Mesenchymal stem cell (in vitro differentiated cells and primary cell): ENCODE results near the gene TMEM178B.

Experiments used
- DNase-seq: peaks from one replicate; pipeline ENCODE4 v3.0.0-alpha.2; 2013
- H2AFZ ChIP-seq: one replicate; pipeline ENCODE4 v1.6.1; 2013; ENCODE audit warnings: low read depth, mild to moderate bottlenecking, control low read depth, inconsistent platforms, low read length, moderate library complexity
- H2AK5ac ChIP-seq: 2 replicates; pipeline ENCODE4 v1.6.1; 2013; ENCODE audit warnings: low read length, moderate library complexity, mild to moderate bottlenecking, inconsistent platforms; ENCODE audit not compliant: severe bottlenecking
- H2BK120ac ChIP-seq: one replicate; pipeline ENCODE4 v1.6.1; 2013; ENCODE audit warnings: low read depth, mild to moderate bottlenecking, inconsistent platforms, low read length, moderate library complexity
- H2BK12ac ChIP-seq, 2 experiments: one replicate each; pipeline ENCODE4 v1.6.1; 2013; ENCODE audit warnings: inconsistent platforms in 2 of 2, low read length in 2 of 2, mild to moderate bottlenecking in 2 of 2, moderate library complexity in 2 of 2, control low read depth in 1 of 2
- H2BK15ac ChIP-seq: one replicate; pipeline ENCODE4 v1.6.1; 2013; ENCODE audit warnings: mild to moderate bottlenecking, low read depth, inconsistent platforms; ENCODE audit not compliant: poor library complexity, severe bottlenecking
- H2BK5ac ChIP-seq: 2 replicates; pipeline ENCODE4 v1.6.1; 2013; ENCODE audit warnings: low read depth, mild to moderate bottlenecking, low read length, control low read depth, inconsistent platforms; ENCODE audit not compliant: poor library complexity, severe bottlenecking
- H3K14ac ChIP-seq, 2 experiments: one replicate each; pipeline ENCODE4 v1.6.1; 2013; ENCODE audit warnings: inconsistent platforms in 2 of 2, low read length in 2 of 2, control low read depth in 1 of 2, mild to moderate bottlenecking in 1 of 2, moderate library complexity in 1 of 2
- H3K18ac ChIP-seq, 2 experiments: one replicate each; pipeline ENCODE4 v1.6.1; 2013; ENCODE audit warnings: inconsistent platforms in 2 of 2, low read length in 2 of 2, control low read depth in 1 of 2, low read depth in 1 of 2, mild to moderate bottlenecking in 1 of 2
- H3K23ac ChIP-seq, 2 experiments: one replicate each; pipeline ENCODE4 v1.6.1; 2013; ENCODE audit warnings: inconsistent platforms in 2 of 2, low read length in 2 of 2, mild to moderate bottlenecking in 2 of 2, moderate library complexity in 2 of 2, control low read depth in 1 of 2
- H3K27ac ChIP-seq: 2 replicates; pipeline ENCODE4 v1.5.1; 2013; ENCODE audit warnings: mild to moderate bottlenecking, moderate library complexity, low read length, control low read depth, inconsistent platforms; ENCODE audit not compliant: poor library complexity, severe bottlenecking
- H3K27me3 ChIP-seq, 2 experiments: 2 replicates each; pipeline versions ENCODE4 v1.6.1 to v1.7.0; 2013; ENCODE audit warnings: low read length in 2 of 2, mild to moderate bottlenecking in 2 of 2, moderate library complexity in 2 of 2, control low read depth in 1 of 2, inconsistent platforms in 1 of 2; ENCODE audit not compliant: control insufficient read depth in 1 of 2, insufficient read depth in 1 of 2
- H3K36me3 ChIP-seq, 2 experiments: 2 replicates each; pipeline versions ENCODE4 v1.6.1 to v1.7.0; 2013; ENCODE audit warnings: low read length in 2 of 2, control low read depth in 1 of 2, inconsistent platforms in 1 of 2, low read depth in 1 of 2, mild to moderate bottlenecking in 1 of 2; ENCODE audit not compliant: insufficient read depth in 2 of 2, control insufficient read depth in 1 of 2
- H3K4ac ChIP-seq, 2 experiments: one replicate each; pipeline ENCODE4 v1.6.1; 2013; ENCODE audit warnings: inconsistent platforms in 2 of 2, low read length in 2 of 2, mild to moderate bottlenecking in 2 of 2, moderate library complexity in 2 of 2, control low read depth in 1 of 2, low read depth in 1 of 2
- H3K4me1 ChIP-seq: 2 replicates; pipeline ENCODE4 v1.6.1; 2013; ENCODE audit warnings: low read depth, low read length, control low read depth; ENCODE audit not compliant: control insufficient read depth, insufficient read depth
- H3K4me2 ChIP-seq: 2 replicates; pipeline ENCODE4 v1.6.1; 2013; ENCODE audit warnings: low read length, mild to moderate bottlenecking, inconsistent platforms; ENCODE audit not compliant: poor library complexity, severe bottlenecking
- H3K4me3 ChIP-seq, 2 experiments: 2 replicates each; pipeline versions ENCODE4 v1.5.1 to v1.7.0; 2013; ENCODE audit warnings: low read length in 2 of 2, mild to moderate bottlenecking in 2 of 2, control low read depth in 1 of 2, low read depth in 1 of 2; ENCODE audit not compliant: insufficient read depth in 1 of 2
- H3K79me1 ChIP-seq: replicated peaks from 2 replicates; pipeline ENCODE4 v1.6.1; 2013; ENCODE audit warnings: mild to moderate bottlenecking, control low read depth, low read length, inconsistent platforms; ENCODE audit not compliant: poor library complexity, severe bottlenecking
- H3K9ac ChIP-seq: 2 replicates; pipeline ENCODE4 v1.7.0; 2013; ENCODE audit warnings: mild to moderate bottlenecking, low read length, moderate library complexity
- H3K9me3 ChIP-seq: 2 replicates; pipeline ENCODE4 v1.7.0; 2013; ENCODE audit warnings: mild to moderate bottlenecking, low read length; ENCODE audit not compliant: control insufficient read depth
- H4K8ac ChIP-seq: one replicate; pipeline ENCODE4 v1.6.1; 2013; ENCODE audit warnings: inconsistent platforms, mild to moderate bottlenecking, low read length, moderate library complexity
- H4K91ac ChIP-seq: one replicate; pipeline ENCODE4 v1.6.1; 2013; ENCODE audit warnings: mild to moderate bottlenecking, low read length, inconsistent platforms
- WGBS: methylation state at CpG from one replicate; pipeline ENCODE4 v1.1.7; 2013; ENCODE audit warnings: mixed read lengths; 5-methylcytosine and 5-hydroxymethylcytosine counted together

TMEM178B gene

DNA sequence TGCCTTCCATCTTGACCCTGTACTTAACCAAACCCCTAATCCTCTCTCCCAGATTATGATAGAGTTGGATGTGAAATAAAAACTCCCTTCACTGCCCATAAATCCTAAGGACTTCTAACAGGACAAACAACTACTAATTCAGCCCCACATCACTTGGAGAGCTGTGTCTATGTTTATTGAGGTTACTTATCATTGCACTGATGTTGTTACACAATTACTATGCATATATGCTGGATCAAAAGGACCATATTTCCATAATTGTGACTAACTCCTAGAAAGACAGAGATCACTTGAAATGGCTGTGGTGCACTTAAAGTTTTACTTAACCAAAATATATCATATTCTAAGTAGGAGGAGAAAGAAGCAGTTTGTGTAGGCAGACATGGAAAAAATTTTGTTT is 332.5 kb downstream of the TMEM178B start:
- H3K14ac ChIP-seq = no peak overlapping the region
- H2BK5ac ChIP-seq = no peak overlapping the region
- H2BK15ac ChIP-seq = no peak overlapping the region
- no peak overlapping the region for H4K91ac ChIP-seq
- no peak overlapping the region for H3K4me3 ChIP-seq
- no peak overlapping the region for H3K27ac ChIP-seq
- no peak overlapping the region for H3K4me2 ChIP-seq
- H2AFZ ChIP-seq = no peak overlapping the region
- no peaks in the 10 kb centered on the region for H3K27me3 ChIP-seq
- no peak overlapping the region for H3K4ac ChIP-seq
- no peak for DNase-seq
- H3K9ac ChIP-seq = no peak overlapping the region
- no peak overlapping the region for H2AK5ac ChIP-seq
- H2BK120ac ChIP-seq = no peak overlapping the region
- no peak overlapping the region for H3K18ac ChIP-seq
- H3K23ac ChIP-seq = no peak overlapping the region
- H3K4me1 ChIP-seq = no peaks in the 10 kb centered on the region
- no peaks in the 10 kb centered on the region for H3K36me3 ChIP-seq
- H4K8ac ChIP-seq = no peak overlapping the region
- H2BK12ac ChIP-seq = no peak overlapping the region
- H3K79me1 ChIP-seq = peaks cover 3% of the 10 kb centered on the region
- no peaks in the 10 kb centered on the region for H3K9me3 ChIP-seq

GRCh38 chr7:141407893-141408292 is 334.0 kb downstream of the TMEM178B start:
- Histone ChIP-seq H3K18ac (no peak overlapping the region), H3K27me3 (no peaks in the 10 kb centered on the region), H3K79me1 (peaks cover 3% of the 10 kb centered on the region), H3K4ac (no peak overlapping the region), H3K9me3 (no peaks in the 10 kb centered on the region), H3K4me3 (no peak overlapping the region), H3K14ac (no peak overlapping the region), H4K8ac (no peak overlapping the region), H3K23ac (no peak overlapping the region), H2AK5ac (no peak overlapping the region), H2BK120ac (no peak overlapping the region), H3K36me3 (no peaks in the 10 kb centered on the region), H2AFZ (no peak overlapping the region), H2BK15ac (no peak overlapping the region), H3K27ac (no peak overlapping the region), H3K9ac (no peak overlapping the region), H4K91ac (no peak overlapping the region), H3K4me2 (no peak overlapping the region), H2BK5ac (no peak overlapping the region), H2BK12ac (no peak overlapping the region), H3K4me1 (no peaks in the 10 kb centered on the region)
- no peak for DNase-seq
- 71% methylated on average over 3 of the region's 3 CpGs for WGBS

- H2AK5ac ChIP-seq = no peak overlapping the region
- H3K36me3 ChIP-seq = no peaks in the 10 kb centered on the region
- H2BK5ac ChIP-seq = no peak overlapping the region
- no peak overlapping the region for H2AFZ ChIP-seq
- H2BK15ac ChIP-seq = no peak overlapping the region
- H3K79me1 ChIP-seq = peaks cover 3% of the 10 kb centered on the region
- no peaks in the 10 kb centered on the region for H3K27me3 ChIP-seq
- no peaks in the 10 kb centered on the region for H3K9me3 ChIP-seq
- no peak overlapping the region for H3K27ac ChIP-seq
- DNase-seq = no peak
- no peak overlapping the region for H3K4me2 ChIP-seq
- 59% methylated on average over 3 of the region's 3 CpGs for WGBS
- no peak overlapping the region for H2BK120ac ChIP-seq
- H2BK12ac ChIP-seq = no peak overlapping the region
- no peaks in the 10 kb centered on the region for H3K4me1 ChIP-seq
- H3K18ac ChIP-seq = no peak overlapping the region
- H3K4ac ChIP-seq = no peak overlapping the region
- no peak overlapping the region for H3K23ac ChIP-seq
- no peak overlapping the region for H3K9ac ChIP-seq
- no peak overlapping the region for H4K8ac ChIP-seq
- no peak overlapping the region for H4K91ac ChIP-seq
- no peak overlapping the region for H3K4me3 ChIP-seq
- H3K14ac ChIP-seq = no peak overlapping the region
Measured at GRCh38 chr7:141408440-141408839, 334.6 kb downstream of the TMEM178B start.

GRCh38 chr7:141409219-141409618 is 335.4 kb downstream of the TMEM178B start:
- Histone ChIP-seq H3K23ac (no peak overlapping the region), H3K4me1 (no peaks in the 10 kb centered on the region), H3K79me1 (peaks cover 3% of the 10 kb centered on the region), H2BK5ac (no peak overlapping the region), H3K4me3 (no peak overlapping the region), H3K9ac (no peak overlapping the region), H3K27me3 (no peaks in the 10 kb centered on the region), H3K14ac (no peak overlapping the region), H3K27ac (no peak overlapping the region), H3K4me2 (no peak overlapping the region), H3K9me3 (no peaks in the 10 kb centered on the region), H3K36me3 (no peaks in the 10 kb centered on the region), H2AK5ac (no peak overlapping the region), H4K8ac (no peak overlapping the region), H2BK15ac (no peak overlapping the region), H2AFZ (no peak overlapping the region), H4K91ac (no peak overlapping the region), H3K4ac (no peak overlapping the region), H3K18ac (no peak overlapping the region), H2BK120ac (no peak overlapping the region), H2BK12ac (no peak overlapping the region)
- no CpG with 5 or more reads among the region's 1 CpG for WGBS
- DNase-seq = no peak
